H54 (cell line): Measurements from ENCODE around the gene RAB30.

Experiments
- DNase-seq: peaks from one replicate; pipeline ENCODE4 v3.0.0; 2011; ENCODE audit warnings: low spot score, mixed read lengths; ENCODE audit not compliant: insufficient read length
- FAIRE-seq: peaks from 3 replicates; lab custom pipeline; 2011; peaks lifted over from hg19 to GRCh38; lab: Jason Lieb, UNC
- POLR2A ChIP-seq: IDR thresholded peaks from 2 replicates; pipeline ENCODE4 v1.6.1; 2011; ENCODE audit warnings: low read depth, mild to moderate bottlenecking, low read length

RAB30 gene, protein sequence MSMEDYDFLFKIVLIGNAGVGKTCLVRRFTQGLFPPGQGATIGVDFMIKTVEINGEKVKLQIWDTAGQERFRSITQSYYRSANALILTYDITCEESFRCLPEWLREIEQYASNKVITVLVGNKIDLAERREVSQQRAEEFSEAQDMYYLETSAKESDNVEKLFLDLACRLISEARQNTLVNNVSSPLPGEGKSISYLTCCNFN

DNA sequence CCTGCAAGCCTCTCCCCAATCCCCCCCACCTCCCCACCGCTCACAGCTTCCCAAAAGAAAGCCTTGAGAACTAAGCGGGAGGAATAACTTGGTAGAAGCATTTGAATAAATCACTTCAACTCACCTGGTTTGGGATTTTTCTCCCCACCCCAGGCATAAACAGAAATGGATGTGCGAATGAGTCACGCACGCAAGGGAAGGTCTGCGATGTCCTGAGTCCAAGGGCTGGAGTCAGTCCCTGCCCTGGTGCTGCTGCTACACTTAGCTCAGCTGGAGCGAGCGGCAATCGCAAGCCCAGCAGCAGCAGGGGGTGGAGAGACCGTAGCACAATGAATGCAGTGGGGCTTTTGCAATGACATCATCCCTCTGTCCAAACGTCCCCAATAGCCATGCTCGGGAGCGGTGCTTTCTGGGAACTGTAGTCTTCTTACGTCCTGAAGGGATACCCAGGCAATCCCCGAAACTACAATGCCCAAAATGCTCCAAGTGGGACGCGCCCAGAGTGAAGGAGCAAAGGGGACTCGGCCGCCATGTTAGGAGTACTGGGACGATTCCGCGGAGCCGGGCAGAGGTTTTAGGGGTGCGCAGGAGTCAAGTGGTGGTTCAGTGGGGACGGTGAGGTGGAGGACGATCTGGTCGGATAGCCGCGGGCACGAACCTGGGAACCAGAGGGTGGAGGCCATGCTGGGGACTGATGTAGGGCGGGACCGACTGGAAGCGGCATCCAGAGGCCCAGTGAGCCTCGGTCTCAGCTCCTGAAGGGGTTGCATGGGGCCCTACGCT, at the start of gene RAB30:
RAB30 (minus strand) TSS at position 331 of the 783 bp plus-strand sequence. CDS start 74,581 bp downstream, outside the sequence.
- FAIRE-seq (peak; percentile 99), DNase-seq (peak; percentile 96)
- peak; percentile 79 for TF ChIP-seq POLR2A

DNA sequence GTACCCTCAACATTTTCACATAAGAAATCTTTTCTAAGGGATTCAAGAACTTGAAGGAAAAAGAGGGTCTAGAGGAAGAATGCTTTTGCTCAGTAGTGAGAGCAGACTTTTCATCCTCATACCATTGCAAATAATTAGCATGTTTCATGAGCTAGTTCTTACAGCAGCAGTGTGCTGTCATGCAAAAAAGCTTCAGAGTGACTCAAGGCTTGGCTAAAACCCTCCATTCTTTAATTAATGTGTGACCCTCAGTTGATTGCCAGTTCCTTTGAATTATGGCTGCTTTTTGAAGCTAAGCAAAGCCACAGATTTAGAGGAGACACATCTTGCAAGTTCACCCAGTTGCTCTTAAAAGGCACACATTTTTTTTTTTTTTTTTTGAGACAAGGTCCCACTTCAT, 48.6 kb upstream of the RAB30 start:
- FAIRE-seq: no peak

DNA sequence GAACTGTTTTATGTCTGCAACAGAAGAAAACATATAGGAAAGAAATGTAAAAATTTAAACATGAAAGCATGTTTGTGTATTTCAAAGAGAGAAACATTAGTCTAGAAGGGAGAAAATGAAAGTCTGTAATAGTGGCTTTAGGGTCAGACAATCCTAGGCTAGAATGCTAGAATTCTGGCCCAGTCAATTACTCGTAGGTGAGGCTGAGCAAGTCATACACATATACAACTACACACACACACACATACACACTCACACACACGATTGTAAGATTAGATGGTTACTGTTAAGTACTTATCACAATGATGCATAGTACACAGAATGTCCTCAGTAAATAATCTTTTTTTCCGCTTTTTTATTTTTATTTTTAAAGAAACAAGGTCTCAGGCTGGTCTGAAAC, 47.5 kb upstream of the RAB30 start:
- no peak for TF ChIP-seq POLR2A
- DNase-seq (no peak), FAIRE-seq (no peak)

More for the DNA sequence above, 48.6 kb upstream of the RAB30 start:
- TF ChIP-seq POLR2A: no peak
- DNase-seq: no peak

DNA sequence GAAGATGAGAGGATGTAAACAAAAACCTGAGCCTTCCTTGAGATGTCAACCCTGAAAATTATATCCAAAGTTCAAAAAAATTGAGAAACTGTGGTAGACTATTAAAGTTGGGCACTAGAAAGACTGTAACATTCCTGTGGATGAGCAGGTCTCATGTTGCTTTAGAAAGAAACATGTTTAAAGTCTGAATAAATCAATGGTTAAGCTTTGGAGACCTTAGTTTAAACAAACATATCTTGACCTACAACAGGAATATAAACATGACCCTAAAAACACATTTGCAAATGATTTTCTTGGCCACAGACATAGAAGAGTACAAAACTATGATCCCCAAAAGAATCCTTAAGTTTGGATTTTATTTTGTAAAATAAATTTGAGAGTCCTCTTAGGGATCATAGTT, 47.1 kb upstream of the RAB30 start:
- no peak for TF ChIP-seq POLR2A
- DNase-seq: no peak
- FAIRE-seq: no peak

DNA sequence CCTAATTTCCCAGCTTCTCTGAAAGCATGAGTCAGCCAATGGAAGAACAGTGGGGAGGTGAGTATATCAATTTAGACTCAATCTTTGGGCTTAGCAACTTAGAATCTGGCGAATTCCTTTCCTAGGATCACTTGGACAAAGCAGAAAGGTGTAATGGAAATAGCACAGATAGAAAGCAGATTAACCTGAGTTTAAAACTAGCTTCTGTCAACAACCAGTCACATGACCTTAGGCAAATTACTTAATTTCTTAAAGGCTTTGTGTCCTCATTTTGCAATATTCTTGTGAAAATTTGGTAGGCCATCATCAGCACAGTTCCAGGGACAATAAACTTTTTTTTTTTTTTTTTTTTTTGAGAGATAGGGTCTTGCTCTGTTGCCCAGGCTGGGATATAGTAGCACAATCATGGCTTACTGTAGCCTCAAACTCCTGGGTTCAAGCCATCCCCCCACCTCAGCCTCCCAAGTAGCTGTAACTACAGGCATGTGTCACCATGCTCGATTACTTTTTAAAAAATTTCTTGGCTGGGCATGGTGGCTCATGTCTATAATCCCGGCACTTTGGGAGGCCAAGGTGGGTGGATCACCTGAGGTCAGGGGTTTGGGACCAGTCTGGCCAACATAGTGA, 44.4 kb upstream of the RAB30 start:
- FAIRE-seq (no peak), DNase-seq (no peak)
- TF ChIP-seq POLR2A: no peak

DNA sequence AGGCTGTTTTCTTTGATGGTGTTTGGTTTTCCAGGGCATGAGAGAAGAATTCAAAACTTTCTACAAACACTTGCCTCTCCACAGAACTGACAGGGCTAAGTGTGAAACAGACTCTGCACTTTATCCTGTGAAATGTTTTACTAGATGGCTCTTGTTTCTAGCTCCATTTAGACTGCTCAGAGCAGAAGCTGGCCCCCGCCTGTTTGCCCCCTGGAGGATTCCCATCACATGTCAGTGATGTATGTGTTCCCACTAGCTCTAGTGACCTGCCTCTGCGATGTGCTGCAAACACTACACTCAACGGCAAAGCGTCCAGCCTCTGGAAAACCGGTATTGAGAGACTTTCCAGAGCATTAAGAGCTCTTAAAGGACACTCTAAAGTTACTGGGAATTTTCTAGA, 43.9 kb upstream of the RAB30 start:
- DNase-seq (no peak), FAIRE-seq (no peak)
- no peak for TF ChIP-seq POLR2A

DNA sequence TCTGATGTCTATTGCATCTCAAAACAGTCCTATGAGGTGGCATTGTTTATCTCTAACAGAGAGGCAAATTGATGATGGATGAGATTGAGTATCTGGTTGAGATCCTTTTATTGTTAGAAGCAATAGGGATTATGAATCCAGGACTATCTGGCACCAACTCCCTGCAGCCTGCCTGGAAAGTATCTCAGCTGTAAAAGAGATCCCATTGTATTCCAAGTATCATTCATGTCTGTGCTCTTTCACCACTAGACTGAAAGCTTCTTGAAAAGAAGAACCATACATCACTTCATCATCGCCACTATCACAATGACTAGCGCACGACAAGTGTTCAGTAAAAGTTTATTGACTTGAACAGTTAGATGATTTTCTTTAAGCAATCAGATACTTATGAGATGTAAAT, 43.3 kb upstream of the RAB30 start:
- TF ChIP-seq POLR2A: no peak
- DNase-seq (no peak), FAIRE-seq (no peak)

DNA sequence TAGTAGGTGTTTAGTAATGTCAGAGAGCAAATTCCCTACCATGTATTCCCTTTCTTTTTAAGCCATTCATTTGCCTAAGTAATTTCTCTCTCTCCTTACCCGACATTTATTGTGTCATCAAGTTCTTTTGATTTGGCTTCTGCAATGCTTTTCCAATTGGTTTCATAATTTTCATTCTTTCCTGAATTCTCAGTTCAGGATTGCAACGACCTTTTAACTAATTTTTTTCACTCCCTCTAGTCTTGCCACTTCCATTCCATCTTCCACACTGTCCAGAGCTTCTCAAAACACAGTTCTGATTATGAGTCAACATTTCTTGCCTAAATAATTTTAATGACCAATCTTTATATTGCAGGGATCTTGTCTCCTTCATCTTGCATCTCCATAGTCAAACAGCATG, 41.2 kb upstream of the RAB30 start:
- DNase-seq (no peak), FAIRE-seq (no peak)
- no peak for TF ChIP-seq POLR2A

DNA sequence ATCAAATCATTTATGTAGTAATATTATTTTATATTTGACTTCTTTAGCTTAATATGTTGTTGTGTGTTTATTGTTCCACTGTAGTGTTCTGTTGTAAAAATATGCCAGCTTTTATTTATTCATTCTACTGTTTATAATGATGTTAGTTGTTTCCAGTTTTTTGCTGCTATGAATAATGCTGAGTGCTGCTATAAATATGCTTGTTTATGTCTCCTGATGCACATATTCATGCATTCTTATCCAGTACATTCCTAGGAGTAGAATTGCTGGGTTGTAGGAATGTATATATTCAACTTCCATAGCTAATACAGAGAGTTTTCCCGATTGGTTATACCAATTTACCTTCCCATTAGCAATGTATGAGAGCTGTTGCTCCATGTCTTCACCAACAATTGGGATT, 33.5 kb upstream of the RAB30 start:
- FAIRE-seq (no peak), DNase-seq (no peak)
- no peak for TF ChIP-seq POLR2A

DNA sequence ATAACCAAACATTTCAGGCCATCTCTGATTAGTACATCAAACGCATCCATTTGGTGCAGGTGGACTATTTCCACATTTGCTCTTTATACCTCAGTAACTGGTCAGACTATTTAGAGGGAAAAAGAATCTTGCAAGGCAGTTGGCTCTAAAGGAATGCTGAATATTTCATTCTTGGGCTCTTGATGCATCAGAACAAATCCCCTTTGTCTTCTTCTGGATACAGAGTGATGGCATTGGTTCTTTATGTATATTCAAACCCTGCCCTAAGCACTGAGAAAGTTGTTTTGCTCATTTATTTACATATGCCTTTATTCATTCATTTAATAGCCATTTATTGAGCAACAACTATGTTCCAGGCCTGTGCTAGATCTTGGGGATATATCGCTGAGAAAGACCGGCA, 31.1 kb upstream of the RAB30 start:
- no peak for TF ChIP-seq POLR2A
- DNase-seq (no peak), FAIRE-seq (no peak)

DNA sequence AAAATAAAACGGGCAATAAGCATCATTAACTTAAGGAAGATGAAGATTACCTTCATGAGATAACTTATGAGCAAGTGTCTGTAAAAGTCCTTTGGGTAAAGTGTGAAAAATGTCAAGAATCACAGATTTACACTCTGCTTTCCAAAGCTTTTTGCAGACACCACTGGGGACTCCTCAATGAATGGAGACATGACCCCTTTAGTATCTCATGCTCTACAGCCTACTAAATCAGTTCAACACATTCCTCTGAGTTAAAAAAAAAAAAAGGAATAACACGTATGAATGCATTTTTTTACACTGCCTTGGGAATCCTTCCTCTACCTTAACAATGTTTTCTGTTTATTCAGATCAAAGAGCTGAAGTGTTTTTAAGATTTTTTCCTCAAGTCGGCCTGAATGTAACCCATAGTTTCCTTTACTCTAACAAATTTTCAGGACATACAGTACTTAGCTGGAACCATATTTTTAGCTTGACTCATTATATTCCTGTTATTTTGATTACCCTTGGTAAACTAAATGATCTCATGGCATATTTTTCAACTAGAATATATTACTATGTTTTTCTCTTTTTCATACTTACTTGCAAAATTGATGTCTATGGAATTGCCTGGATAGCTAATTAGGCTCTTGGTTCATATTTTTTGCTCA, 25.9 kb upstream of the RAB30 start:
- DNase-seq (no peak), FAIRE-seq (peak; percentile 38)
- TF ChIP-seq POLR2A: no peak

DNA sequence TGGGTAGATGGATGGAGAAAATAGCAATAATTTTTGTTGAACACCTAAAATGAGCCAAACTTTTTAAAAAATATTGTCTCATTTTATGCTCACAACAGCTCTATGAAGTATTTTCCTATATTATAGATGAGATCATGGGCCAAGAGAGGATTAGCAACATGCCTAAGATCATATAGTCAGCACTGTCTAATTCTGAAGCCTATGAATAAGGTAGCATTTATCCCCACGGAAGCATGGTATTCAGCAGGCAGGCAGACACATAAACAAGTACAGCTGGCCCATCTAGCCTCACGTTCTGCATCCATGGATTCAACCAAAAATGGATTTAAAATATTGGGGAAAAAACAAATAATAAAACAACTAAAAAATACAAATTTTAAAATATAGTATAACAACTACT, 21.9 kb upstream of the RAB30 start:
- DNase-seq (no peak), FAIRE-seq (no peak)
- no peak for TF ChIP-seq POLR2A

DNA sequence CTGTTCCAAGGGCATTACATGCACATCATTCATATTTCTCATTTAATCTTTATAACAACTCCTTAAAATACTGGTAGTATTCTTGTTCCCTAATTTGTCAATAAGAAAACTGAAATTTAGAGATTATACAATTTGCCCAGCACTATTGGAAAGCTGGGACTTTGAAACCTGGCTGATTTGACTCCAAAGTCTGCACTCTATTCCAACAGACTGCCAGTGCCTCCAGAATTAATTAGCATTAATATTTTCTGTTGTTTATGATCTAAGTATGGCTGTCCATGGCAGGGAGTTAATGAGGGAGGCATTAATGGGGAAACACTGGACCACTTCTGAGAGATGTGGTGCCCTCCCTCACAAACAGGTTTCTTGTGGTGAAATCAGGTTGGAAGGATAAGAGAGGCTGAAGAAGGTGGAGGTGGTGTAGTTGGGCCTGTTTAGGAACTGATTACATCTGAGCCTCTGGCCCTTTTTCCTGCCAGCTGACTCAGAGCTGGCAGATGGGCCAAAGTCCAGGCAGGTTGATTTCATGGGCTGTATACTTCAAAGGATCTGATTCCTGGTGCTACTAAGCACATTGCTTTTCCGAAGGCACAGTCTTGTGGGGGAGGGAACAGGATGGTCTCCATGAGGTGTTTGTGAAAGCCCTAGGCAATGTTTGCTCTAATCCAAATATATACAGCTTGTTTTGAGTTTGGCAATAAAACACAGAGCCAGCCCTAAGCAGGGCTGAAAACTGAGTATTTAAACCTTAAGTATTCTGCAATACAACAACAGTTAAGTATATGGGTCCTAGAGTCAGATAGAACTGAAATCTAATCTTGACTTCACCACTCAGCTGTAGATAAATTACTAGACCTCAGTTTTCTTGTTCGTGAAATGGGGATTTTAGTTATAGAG, 21.0 kb upstream of the RAB30 start:
- DNase-seq: peak; percentile 32
- no peak for TF ChIP-seq POLR2A
- peak; percentile 96 for FAIRE-seq
